H1 (cell line): ENCODE data around the gene CCBE1. TPM values are rescaled to one million over a fixed set of nuclear protein-coding genes. Genes with fewer than 3 reads are reported as not detected.

ENCODE experiments used
- CTCF ChIA-PET: fragments of 300-600 bp; sonication (Branson Sonifier 250); formaldehyde crosslinking; loops from one replicate; lab custom pipeline; 2021; ENCODE audit not compliant: partially characterized antibody; lab: Charles Lee
- POLR2A ChIA-PET: fragments of 300-600 bp; sonication (Branson Sonifier 250); formaldehyde crosslinking; loops from one replicate; lab custom pipeline; 2021; ENCODE audit warnings: inconsistent platforms; ENCODE audit not compliant: partially characterized antibody; lab: Charles Lee
- DNase-seq, 2 experiments: peaks; one replicate each; pipeline versions ENCODE4 v3.0.0 to v3.0.0-alpha.2; 2010 to 2022; ENCODE audit warnings: low spot score in 2 of 2, low read depth in 1 of 2, mixed read lengths in 1 of 2
- FAIRE-seq: peaks from 2 replicates; lab custom pipeline; 2011; peaks lifted over from hg19 to GRCh38; lab: Jason Lieb, UNC
- H2AFZ ChIP-seq: 2 replicates; pipeline ENCODE4 v1.8.1; 2012; ENCODE audit warnings: low read length, inconsistent platforms
- H2AK5ac ChIP-seq: 2 replicates; pipeline ENCODE4 v1.6.1; 2013; ENCODE audit warnings: low read depth, low read length
- H2BK120ac ChIP-seq: replicated peaks from 2 replicates; pipeline ENCODE3; 2013; ENCODE audit warnings: low read depth, low read length, inconsistent platforms
- H2BK12ac ChIP-seq: 2 replicates; pipeline ENCODE4 v1.6.1; 2013; ENCODE audit warnings: low read depth, low read length
- H2BK15ac ChIP-seq: 2 replicates; pipeline ENCODE4 v1.6.1; 2013; ENCODE audit warnings: low read length
- H2BK20ac ChIP-seq: 2 replicates; pipeline ENCODE4 v1.6.1; 2013; ENCODE audit warnings: low read length
- H2BK5ac ChIP-seq: 2 replicates; pipeline ENCODE4 v1.6.1; 2013; ENCODE audit warnings: low read depth, low read length
- H3K14ac ChIP-seq: 2 replicates; pipeline ENCODE4 v1.6.1; 2013; ENCODE audit warnings: inconsistent platforms; ENCODE audit not compliant: insufficient read length
- H3K18ac ChIP-seq: 2 replicates; pipeline ENCODE4 v1.6.1; 2013; ENCODE audit warnings: low read length; ENCODE audit errors: extremely low read depth
- H3K23ac ChIP-seq: 2 replicates; pipeline ENCODE4 v1.6.1; 2013; ENCODE audit warnings: inconsistent platforms; ENCODE audit not compliant: insufficient read length
- H3K23me2 ChIP-seq: 2 replicates; pipeline ENCODE4 v1.6.1; 2013; ENCODE audit warnings: low read depth, low read length
- H3K27ac ChIP-seq: 2 replicates; pipeline ENCODE4 v1.6.1; 2011; ENCODE audit warnings: low read depth, low read length, inconsistent platforms
- H3K27me3 ChIP-seq, 4 experiments: replicated peaks in 1 of 4; 1 replicate in 1 of 4; 2 replicates in 3 of 4; pipeline versions ENCODE4 v1.6.1 to v1.8.1; 2011 to 2013; ENCODE audit warnings: low read length in 3 of 4, mild to moderate bottlenecking in 3 of 4, inconsistent platforms in 2 of 4, mixed read lengths in 2 of 4, moderate library complexity in 1 of 4; ENCODE audit not compliant: control insufficient read depth in 3 of 4, insufficient read depth in 3 of 4; ENCODE audit errors: extremely low read depth in 1 of 4
- H3K36me3 ChIP-seq, 4 experiments: 2 replicates each; pipeline versions ENCODE4 v1.6.1 to v1.8.1; 2011 to 2013; ENCODE audit warnings: mild to moderate bottlenecking in 4 of 4, low read length in 3 of 4, moderate library complexity in 2 of 4, control low read depth in 1 of 4, inconsistent platforms in 1 of 4; ENCODE audit not compliant: insufficient read depth in 4 of 4, control insufficient read depth in 2 of 4
- H3K4ac ChIP-seq: replicated peaks from 2 replicates; pipeline ENCODE3; 2013; ENCODE audit warnings: low read length, low read depth, mixed read lengths, inconsistent platforms; ENCODE audit not compliant: insufficient read length
- H3K4me1 ChIP-seq, 4 experiments: replicated peaks in 1 of 4; 1 replicate in 1 of 4; 2 replicates in 3 of 4; pipeline versions ENCODE4 v1.6.1 to v1.8.1; 2011 to 2013; ENCODE audit warnings: low read length in 3 of 4, inconsistent platforms in 2 of 4, mixed read lengths in 1 of 4; ENCODE audit not compliant: insufficient read depth in 4 of 4, control insufficient read depth in 3 of 4
- H3K4me2 ChIP-seq, 2 experiments: 2 replicates each; pipeline versions ENCODE4 v1.6.1 to v1.8.1; 2011 to 2013; ENCODE audit warnings: low read depth in 2 of 2, low read length in 2 of 2, control low read depth in 1 of 2, inconsistent platforms in 1 of 2, mild to moderate bottlenecking in 1 of 2; ENCODE audit not compliant: insufficient read depth in 1 of 2
- H3K4me3 ChIP-seq, 4 experiments: fragments of 200-600, 300-600 bp in 1 of 4; sonication (generic), shearing (Covaris generic), sonication (Bioruptor Twin) in 1 of 4; 2 replicates each; pipeline versions ENCODE4 v1.5.1 to v1.8.1; 2011 to 2016; ENCODE audit warnings: low read length in 4 of 4, low read depth in 3 of 4, control low read depth in 2 of 4, inconsistent platforms in 2 of 4, mild to moderate bottlenecking in 2 of 4, mixed read lengths in 1 of 4, moderate library complexity in 1 of 4; ENCODE audit not compliant: insufficient read depth in 2 of 4; ENCODE audit errors: extremely low read depth in 1 of 4
- H3K56ac ChIP-seq: replicated peaks from 2 replicates; pipeline ENCODE3; 2013; ENCODE audit warnings: low read depth, mild to moderate bottlenecking, mixed read lengths, low read length, inconsistent platforms; ENCODE audit not compliant: insufficient read length
- H3K79me1 ChIP-seq: 2 replicates; pipeline ENCODE4 v1.6.1; 2013; ENCODE audit warnings: low read depth, low read length, control low read depth
- H3K79me2 ChIP-seq, 2 experiments: 2 replicates each; pipeline versions ENCODE4 v1.6.1 to v1.8.1; 2012 to 2013; ENCODE audit warnings: low read length in 2 of 2, mild to moderate bottlenecking in 2 of 2, inconsistent platforms in 1 of 2; ENCODE audit not compliant: insufficient read depth in 2 of 2, control insufficient read depth in 1 of 2
- H3K9ac ChIP-seq, 4 experiments: replicated peaks in 1 of 4; 1 replicate in 1 of 4; 2 replicates in 3 of 4; pipeline versions ENCODE4 v1.6.1 to v1.8.1; 2011 to 2013; ENCODE audit warnings: low read depth in 3 of 4, low read length in 3 of 4, control low read depth in 2 of 4, mild to moderate bottlenecking in 2 of 4, moderate library complexity in 2 of 4, inconsistent platforms in 1 of 4; ENCODE audit errors: extremely low read depth in 1 of 4
- H3K9me3 ChIP-seq, 2 experiments: 2 replicates each; pipeline versions ENCODE4 v1.6.1 to v1.8.1; 2012 to 2013; ENCODE audit warnings: mild to moderate bottlenecking in 2 of 2, moderate library complexity in 2 of 2, control low read depth in 1 of 2, inconsistent platforms in 1 of 2, low read depth in 1 of 2, low read length in 1 of 2, mixed read lengths in 1 of 2; ENCODE audit not compliant: insufficient read depth in 2 of 2
- H4K20me1 ChIP-seq, 2 experiments: replicated peaks in 1 of 2; 2 replicates each; pipeline versions ENCODE3 to v1.8.1; 2011 to 2013; ENCODE audit warnings: inconsistent platforms in 2 of 2, low read length in 2 of 2, mild to moderate bottlenecking in 1 of 2; ENCODE audit not compliant: insufficient read depth in 2 of 2, control insufficient read depth in 1 of 2
- H4K5ac ChIP-seq: 2 replicates; pipeline ENCODE4 v1.6.1; 2013; ENCODE audit warnings: low read length, low read depth, mixed read lengths, inconsistent platforms; ENCODE audit not compliant: insufficient read length
- H4K8ac ChIP-seq: 2 replicates; pipeline ENCODE4 v1.8.0; 2013; ENCODE audit warnings: mild to moderate bottlenecking, moderate library complexity, low read length, inconsistent platforms; ENCODE audit not compliant: insufficient read depth; ENCODE audit errors: extremely low read depth
- H4K91ac ChIP-seq: replicated peaks from 2 replicates; pipeline ENCODE3; 2013; ENCODE audit warnings: low read length, mixed read lengths, inconsistent platforms; ENCODE audit not compliant: insufficient read length
- RAD21 ChIP-seq, 2 experiments: IDR thresholded peaks in 1 of 2; conservative IDR thresholded peaks in 1 of 2; 2 replicates each; pipeline ENCODE4 v1.6.1; 2011; ENCODE audit warnings: low read depth in 2 of 2, low read length in 2 of 2, improper control_type of control experiment in 1 of 2, inconsistent platforms in 1 of 2, mild to moderate bottlenecking in 1 of 2, moderate library complexity in 1 of 2
- RBBP5 ChIP-seq: IDR thresholded peaks from 2 replicates; pipeline ENCODE4 v1.7.1; 2012; ENCODE audit warnings: low read depth, mild to moderate bottlenecking, inconsistent platforms, low read length, moderate library complexity, borderline replicate concordance
- RFX5 ChIP-seq: IDR thresholded peaks from 2 replicates; pipeline ENCODE4 v1.6.1; 2011; ENCODE audit warnings: low read depth, low read length, improper control_type of control experiment, borderline replicate concordance
- YY1 ChIP-seq: IDR thresholded peaks from 2 replicates; pipeline ENCODE4 v1.6.1; 2011; ENCODE audit warnings: low read depth, mild to moderate bottlenecking, low read length
- WGBS, 2 experiments: shearing (Covaris generic) in 1 of 2; methylation state at CpG; one replicate each; pipeline versions ENCODE4 v1.1.6 to v1.1.7; 2013 to 2015; ENCODE audit warnings: low lambda C conversion rate in 2 of 2, mixed read lengths in 2 of 2, inconsistent platforms in 1 of 2, low coverage in 1 of 2, missing lambda C conversion rate in 1 of 2; ENCODE audit not compliant: insufficient replicate concordance in 2 of 2, insufficient coverage in 1 of 2, insufficient read length in 1 of 2; ENCODE audit errors: extremely low coverage in 1 of 2, missing lambda C conversion rate in 1 of 2; 5-methylcytosine and 5-hydroxymethylcytosine counted together
- long read RNA-seq, 2 experiments: library from RNA in 1 of 2; library from capped mRNA in 1 of 2; stranded (forward); transcript quantifications; one replicate each; pipeline ENCODE4 v2.0.0, GENCODE V29; 2021; ENCODE audit warnings: inconsistent platforms in 1 of 2
- polyA minus RNA-seq, 3 experiments: library from RNA; depleted of rRNA, polyadenylated mRNA; stranded (reverse); fragments of >200 nt; gene quantifications; 1 replicate in 2 of 3; 2 replicates in 1 of 3; pipeline ENCODE4 v1.2.3, GENCODE V29; 2011
- polyA plus RNA-seq, 7 experiments: library from polyadenylated mRNA; depleted of rRNA in 3 of 7; stranded (reverse) in 5 of 7; unstranded in 2 of 7; fragments of >200 nt in 5 of 7; fragments of 200-250 nt in 2 of 7; gene quantifications; 1 replicate in 5 of 7; 2 replicates in 1 of 7; 4 replicates in 1 of 7; pipeline versions ENCODE4 v1.2.1 to v1.2.3, GENCODE V29; 2011 to 2013; ENCODE audit warnings: missing spikeins in 2 of 7, mixed read lengths in 2 of 7
- total RNA-seq: library from RNA; stranded (reverse); fragmentation: NEBNext Ultra II Directional; extraction: Animal tissue kit (Norgen Biotek cat#: 25700); gene quantifications from 2 replicates; pipeline ENCODE4 v1.2.1, GENCODE V29; 2021
- TF ChIP-seq, protein P1 (sequence below), 3 experiments: IDR thresholded peaks; 1 replicate in 2 of 3; 2 replicates in 1 of 3; pipeline versions ENCODE4 v1.5.1 to v1.6.1; 2011; ENCODE audit warnings: low read length in 3 of 3, mild to moderate bottlenecking in 3 of 3, inconsistent platforms in 2 of 3, low read depth in 1 of 3, moderate library complexity in 1 of 3; ENCODE audit not compliant: insufficient read depth in 1 of 3; ENCODE audit errors: control extremely low read depth in 1 of 3

The CCBE1 gene
- total RNA-seq = 2.6 and 4.4 TPM in 2 replicates
- 2.1 and 5.2 TPM in 2 replicates for polyA plus RNA-seq (2011; rRNA removed)
- polyA plus RNA-seq (2011; cell fraction: cytosol; rRNA removed) = 4.4 TPM
- polyA plus RNA-seq (2011; cell fraction: nucleus; rRNA removed) = 6.9 TPM
- 2.7 to 5.1 TPM (median 4.1 TPM) in 4 replicates for polyA plus RNA-seq (2012, experiment 1 of 2)
- polyA plus RNA-seq (2012, experiment 2 of 2) = 0.80 TPM
- polyA plus RNA-seq (2013, experiment 1 of 2) = 4.2 TPM
- polyA plus RNA-seq (2013, experiment 2 of 2) = 4.2 TPM
- 9.2 and 13.7 TPM in 2 replicates for polyA minus RNA-seq (2011; rRNA and poly(A)+ RNA removed)
- polyA minus RNA-seq (2011; cell fraction: cytosol; rRNA and poly(A)+ RNA removed) = 1.6 TPM
- 1.7 TPM for polyA minus RNA-seq (2011; cell fraction: nucleus; rRNA and poly(A)+ RNA removed)
- long read RNA-seq, experiment 1, full-length matches to known transcripts = 1 of 3 reads
- long read RNA-seq, experiment 1, partial matches to known transcripts = 1 of 3 reads
- long read RNA-seq, experiment 1, other reads (novel, unspliced or antisense) = 1 of 3 reads
- long read RNA-seq, experiment 2, full-length matches to known transcripts = 1 of 1 reads
- long read RNA-seq, experiment 2, partial matches to known transcripts = 0 of 1 reads
- long read RNA-seq, experiment 2, other reads (novel, unspliced or antisense) = 0 of 1 reads

GRCh38 chr18:59697236-59697932, at the start of gene CCBE1:
Gene CCBE1, minus strand, starts transcription at chr18:59697423.
- H2BK20ac ChIP-seq = peak within 1 kb of the TSS; percentile 40; the same call in 1 of the 2 replicates
- H3K27ac ChIP-seq = no peak within 1 kb of the TSS
- H2AK5ac ChIP-seq = no peak within 1 kb of the TSS
- peak within 1 kb of the TSS; percentile 88 for H3K18ac ChIP-seq
- peaks cover 7 to 35% (median 31%) of the 10 kb centered on the region in 4 experiments for H3K27me3 ChIP-seq
- 0% methylated on average over 31 of the region's 46 CpGs; no CpG with 5 or more reads in 1 of the 2 experiments for WGBS, 2 experiments
- no peaks in the 10 kb centered on the region for H3K36me3 ChIP-seq
- H3K79me2 ChIP-seq = no peaks in the 10 kb centered on the region
- peak; percentile 49 to 96 for DNase-seq
- H2BK15ac ChIP-seq = peak within 1 kb of the TSS; percentile 67; the same call in 1 of the 2 replicates
- H4K8ac ChIP-seq = no peak within 1 kb of the TSS
- peak within 1 kb of the TSS; percentile 63; the same call in 1 of the 2 replicates for H2BK5ac ChIP-seq
- H3K4me1 ChIP-seq = peaks cover 7 to 34% (median 15%) of the 10 kb centered on the region in 4 experiments
- H3K4ac ChIP-seq = peak within 1 kb of the TSS; percentile 94
- no peak within 1 kb of the TSS for H3K23ac ChIP-seq
- H3K14ac ChIP-seq = no peak within 1 kb of the TSS
- peaks cover 18% of the 10 kb centered on the region for H3K23me2 ChIP-seq
- peak within 1 kb of the TSS; percentile 93 to 100 for H3K4me2 ChIP-seq
- no peaks in the 10 kb centered on the region for H3K79me1 ChIP-seq
- H3K9ac ChIP-seq = peak within 1 kb of the TSS in 1 of 4 experiments; percentile 29; a peak in 2 of 7 replicates
- no peak within 1 kb of the TSS for H2BK120ac ChIP-seq
- no peak within 1 kb of the TSS for H4K5ac ChIP-seq
- H2AFZ ChIP-seq = peak within 1 kb of the TSS; percentile 91
- H3K4me3 ChIP-seq = peak within 1 kb of the TSS; percentile 65 to 80 (median 72)
- peak within 1 kb of the TSS; percentile 93; the same call in 1 of the 2 replicates for H2BK12ac ChIP-seq
- H4K20me1 ChIP-seq = no peaks in the 10 kb centered on the region
- H3K9me3 ChIP-seq = no peaks in the 10 kb centered on the region
- H4K91ac ChIP-seq = peak within 1 kb of the TSS; percentile 29
- ChIA-PET POLR2A (interaction anchor here (0.8 to 2.5 kb wide), 4 partner anchors 9 to 203 kb away, joined by 4 to 13 read pairs (median 8); no protein-coding TSS in a partner anchor), CTCF (interaction anchor here (0.6 to 3.4 kb wide), 68 partner anchors 8 to 1864 kb away, joined by 3 to 78 read pairs (median 4); no protein-coding TSS in a partner anchor)
- H3K56ac ChIP-seq = no peak within 1 kb of the TSS
- FAIRE-seq = no peak
- TF ChIP-seq RBBP5 (0 out of 2 replicates have a peak, but pooled peaks have one; percentile 2), RAD21 (IDR thresholded peaks at IDR 0.05 in 1 of 2, conservative IDR thresholded peaks at IDR 0.05 in 1 of 2; ENCODE audit: low read depth in 2 of 2, low read length in 2 of 2) (peak; percentile 55 to 68), RFX5 (no peak), YY1 (0 out of 2 replicates have a peak, but pooled peaks have one; percentile 51)
- TF ChIP-seq, protein P1, sequence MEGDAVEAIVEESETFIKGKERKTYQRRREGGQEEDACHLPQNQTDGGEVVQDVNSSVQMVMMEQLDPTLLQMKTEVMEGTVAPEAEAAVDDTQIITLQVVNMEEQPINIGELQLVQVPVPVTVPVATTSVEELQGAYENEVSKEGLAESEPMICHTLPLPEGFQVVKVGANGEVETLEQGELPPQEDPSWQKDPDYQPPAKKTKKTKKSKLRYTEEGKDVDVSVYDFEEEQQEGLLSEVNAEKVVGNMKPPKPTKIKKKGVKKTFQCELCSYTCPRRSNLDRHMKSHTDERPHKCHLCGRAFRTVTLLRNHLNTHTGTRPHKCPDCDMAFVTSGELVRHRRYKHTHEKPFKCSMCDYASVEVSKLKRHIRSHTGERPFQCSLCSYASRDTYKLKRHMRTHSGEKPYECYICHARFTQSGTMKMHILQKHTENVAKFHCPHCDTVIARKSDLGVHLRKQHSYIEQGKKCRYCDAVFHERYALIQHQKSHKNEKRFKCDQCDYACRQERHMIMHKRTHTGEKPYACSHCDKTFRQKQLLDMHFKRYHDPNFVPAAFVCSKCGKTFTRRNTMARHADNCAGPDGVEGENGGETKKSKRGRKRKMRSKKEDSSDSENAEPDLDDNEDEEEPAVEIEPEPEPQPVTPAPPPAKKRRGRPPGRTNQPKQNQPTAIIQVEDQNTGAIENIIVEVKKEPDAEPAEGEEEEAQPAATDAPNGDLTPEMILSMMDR (IDR thresholded peaks at IDR 0.05; ENCODE audit: control extremely low read depth in 1 of 3, insufficient read depth in 1 of 3, low read depth in 1 of 3, low read length in 3 of 3) = peak; percentile 81 to 88 (median 82)
